ENCODE measurements around the gene RPRM. TPM values are rescaled to one million over a fixed set of nuclear protein-coding genes. Genes with fewer than 3 reads are reported as not detected.
"Not testable (repeated sequence)": the region's sequence is repeated elsewhere in the genome, so short reads cannot be mapped to it uniquely, and the experiment has no call there.

Gene RPRM
- total and polyA plus RNA-seq, 12 donors = 0.03 to 0.16 TPM; not detected in 10

DNA sequence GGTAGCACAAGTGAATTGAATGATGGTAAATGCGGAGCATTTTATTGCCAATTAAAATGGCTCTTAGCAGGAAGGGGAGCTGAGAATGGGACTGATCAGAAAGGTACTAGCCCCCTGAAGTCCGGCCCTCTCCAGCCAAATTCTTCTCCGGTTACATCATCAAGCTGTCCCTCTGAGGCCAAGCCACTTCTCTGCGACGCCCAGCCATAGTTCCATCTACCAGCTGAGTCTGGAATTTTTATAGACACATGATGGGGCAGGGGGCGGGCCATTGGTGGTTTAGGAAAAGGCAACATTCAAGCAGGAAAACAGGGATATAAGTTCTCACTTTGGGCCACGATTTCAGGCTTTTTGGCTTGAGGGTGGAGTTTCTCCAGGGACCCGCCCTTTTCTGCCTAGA, 22.7 kb downstream of the RPRM start:
- ATAC-seq (no peak), DNase-seq (no peak)
- intact Hi-C loops (cut with DNase I) = no loop called here
- H3K4me3 ChIP-seq = no peak overlapping the region
- no peaks in the 10 kb centered on the region for H3K36me3 ChIP-seq
- 73 to 76% methylated on average over 8 of the region's 8 CpGs for WGBS, 2 donors
- H3K4me1 ChIP-seq = no peaks in the 10 kb centered on the region
- H3K27me3 ChIP-seq = peaks cover 0 to 22% (median 0%) of the 10 kb centered on the region in 7 donors
- TF ChIP-seq, protein P1, sequence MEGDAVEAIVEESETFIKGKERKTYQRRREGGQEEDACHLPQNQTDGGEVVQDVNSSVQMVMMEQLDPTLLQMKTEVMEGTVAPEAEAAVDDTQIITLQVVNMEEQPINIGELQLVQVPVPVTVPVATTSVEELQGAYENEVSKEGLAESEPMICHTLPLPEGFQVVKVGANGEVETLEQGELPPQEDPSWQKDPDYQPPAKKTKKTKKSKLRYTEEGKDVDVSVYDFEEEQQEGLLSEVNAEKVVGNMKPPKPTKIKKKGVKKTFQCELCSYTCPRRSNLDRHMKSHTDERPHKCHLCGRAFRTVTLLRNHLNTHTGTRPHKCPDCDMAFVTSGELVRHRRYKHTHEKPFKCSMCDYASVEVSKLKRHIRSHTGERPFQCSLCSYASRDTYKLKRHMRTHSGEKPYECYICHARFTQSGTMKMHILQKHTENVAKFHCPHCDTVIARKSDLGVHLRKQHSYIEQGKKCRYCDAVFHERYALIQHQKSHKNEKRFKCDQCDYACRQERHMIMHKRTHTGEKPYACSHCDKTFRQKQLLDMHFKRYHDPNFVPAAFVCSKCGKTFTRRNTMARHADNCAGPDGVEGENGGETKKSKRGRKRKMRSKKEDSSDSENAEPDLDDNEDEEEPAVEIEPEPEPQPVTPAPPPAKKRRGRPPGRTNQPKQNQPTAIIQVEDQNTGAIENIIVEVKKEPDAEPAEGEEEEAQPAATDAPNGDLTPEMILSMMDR (IDR thresholded peaks at IDR 0.05) = no peak
- H3K9me3 ChIP-seq = peaks cover 0 to 3% (median 0%) of the 10 kb centered on the region in 11 donors
- no peak overlapping the region for H3K27ac ChIP-seq

DNA sequence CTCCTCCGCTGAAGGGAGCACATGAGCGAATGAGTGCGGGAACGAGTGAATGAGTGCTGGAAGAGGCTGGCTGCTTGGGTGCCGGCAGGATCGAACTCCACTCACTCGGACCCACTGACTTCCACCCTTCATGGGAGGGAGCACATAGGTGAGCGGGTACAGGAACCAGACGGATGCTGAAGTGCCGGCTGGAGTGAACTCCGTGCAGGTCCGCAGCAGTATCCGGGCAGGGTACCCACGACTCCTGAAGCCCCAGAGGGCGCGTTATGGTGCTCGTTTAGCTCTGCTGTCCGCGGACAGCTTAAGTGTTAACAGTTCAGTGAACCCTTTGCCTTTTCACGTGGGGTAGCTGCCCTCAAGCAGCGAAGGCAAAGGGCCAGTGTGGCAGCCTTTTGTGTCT, 23.2 kb downstream of the RPRM start:
- H3K27me3 ChIP-seq = peaks cover 0 to 18% (median 0%) of the 10 kb centered on the region in 7 donors
- H3K27ac ChIP-seq = no peak overlapping the region
- H3K4me3 ChIP-seq = no peak overlapping the region
- WGBS, 2 donors = 80% methylated on average over 21 of the region's 21 CpGs
- intact Hi-C loops (cut with DNase I) = no loop called here
- H3K9me3 ChIP-seq = peaks cover 0 to 3% (median 0%) of the 10 kb centered on the region in 11 donors
- no peak for DNase-seq
- ATAC-seq = no peak
- no peaks in the 10 kb centered on the region for H3K4me1 ChIP-seq
- no peaks in the 10 kb centered on the region for H3K36me3 ChIP-seq
- TF ChIP-seq, protein P1 (IDR thresholded peaks at IDR 0.05) = no peak

DNA sequence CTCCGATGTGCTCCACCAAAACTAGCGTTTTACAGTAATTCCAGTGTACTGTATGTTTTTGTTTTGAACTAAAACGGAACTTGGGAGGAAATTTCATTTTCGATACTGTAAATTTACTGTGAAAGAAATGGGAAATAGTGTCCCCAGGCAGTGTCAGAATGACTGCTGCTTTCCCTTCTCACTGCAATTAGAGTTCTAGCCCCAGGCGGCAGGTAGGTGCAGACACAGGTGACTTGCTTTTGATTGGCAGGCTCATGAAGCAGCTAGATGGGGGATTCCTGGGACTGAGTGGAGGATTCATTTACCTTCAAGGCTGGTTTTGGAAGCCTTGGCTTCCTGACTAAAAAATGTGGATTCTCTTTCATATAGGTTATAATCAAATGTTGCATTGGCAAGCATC, 27.0 kb downstream of the RPRM start:
- Histone ChIP-seq H3K27me3 (no peaks in the 10 kb centered on the region), H3K36me3 (no peaks in the 10 kb centered on the region), H3K27ac (no peak overlapping the region), H3K9me3 (peaks cover 0 to 8% (median 0%) of the 10 kb centered on the region in 11 donors), H3K4me3 (no peak overlapping the region), H3K4me1 (no peaks in the 10 kb centered on the region)
- ATAC-seq (no peak), DNase-seq (no peak)
- 82 to 88% methylated on average over 5 of the region's 5 CpGs for WGBS, 2 donors
- TF ChIP-seq, protein P1 (IDR thresholded peaks at IDR 0.05) = no peak
- intact Hi-C loops (cut with DNase I) = no loop called here

DNA sequence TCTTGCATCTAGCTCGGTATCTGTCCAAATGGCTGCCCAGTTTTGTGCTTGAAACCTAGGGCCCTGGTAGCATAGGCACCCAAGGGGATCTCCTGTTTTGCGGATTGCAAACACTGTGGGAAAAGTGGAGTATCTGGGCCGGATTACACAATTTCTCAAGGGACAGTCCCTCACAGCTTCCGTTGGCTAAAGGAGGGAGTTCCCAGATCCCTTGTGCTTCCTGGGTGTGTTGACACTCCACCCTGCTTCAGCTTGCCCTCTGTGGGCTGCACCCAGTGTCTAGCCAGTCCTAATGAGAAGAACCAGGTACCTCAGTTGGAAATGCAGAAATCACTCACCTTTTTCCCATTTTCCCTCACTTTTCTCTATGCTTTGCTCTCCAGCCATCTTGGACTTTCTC, 35.5 kb downstream of the RPRM start:
- intact Hi-C loops (cut with DNase I) = no loop called here
- no peak for DNase-seq
- no peak for ATAC-seq
- no peaks in the 10 kb centered on the region for H3K36me3 ChIP-seq
- no peak overlapping the region for H3K27ac ChIP-seq
- H3K9me3 ChIP-seq = peaks cover 0 to 23% (median 2%) of the 10 kb centered on the region in 11 donors
- 58 to 61% methylated on average over 4 of the region's 4 CpGs for WGBS, 2 donors
- no peaks in the 10 kb centered on the region for H3K27me3 ChIP-seq
- H3K4me1 ChIP-seq = no peaks in the 10 kb centered on the region
- no peak overlapping the region for H3K4me3 ChIP-seq
- TF ChIP-seq, protein P1 (IDR thresholded peaks at IDR 0.05) = no peak

DNA sequence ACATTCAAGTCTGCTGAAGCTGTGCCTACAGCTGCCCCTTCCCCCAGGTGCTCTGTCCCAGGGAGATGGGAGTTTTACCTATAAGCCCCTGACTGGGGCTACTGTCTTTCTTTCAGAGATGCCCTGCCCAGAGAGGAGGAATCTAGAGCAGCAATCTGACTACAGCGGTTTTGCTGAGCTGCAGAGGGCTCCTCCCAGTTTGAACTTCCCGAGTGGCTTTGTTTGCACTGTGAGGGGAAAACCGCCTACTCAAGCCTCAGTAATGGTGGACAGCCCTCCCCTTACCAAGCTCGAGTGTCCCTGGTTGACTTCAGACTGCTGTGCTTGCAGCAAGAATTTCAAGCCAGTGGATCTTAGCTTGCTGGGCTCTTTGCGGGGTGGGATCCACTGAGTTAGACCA, 35.9 kb downstream of the RPRM start:
- peaks cover 0 to 23% (median 2%) of the 10 kb centered on the region in 11 donors for H3K9me3 ChIP-seq
- ATAC-seq; intact Hi-C loops (cut with DNase I); H3K4me1 ChIP-seq; H3K36me3 ChIP-seq; DNase-seq; H3K27me3 ChIP-seq; H3K27ac ChIP-seq; H3K4me3 ChIP-seq: not testable (repeated sequence)
- 69 to 78% methylated on average over 5 of the region's 5 CpGs for WGBS, 2 donors

DNA sequence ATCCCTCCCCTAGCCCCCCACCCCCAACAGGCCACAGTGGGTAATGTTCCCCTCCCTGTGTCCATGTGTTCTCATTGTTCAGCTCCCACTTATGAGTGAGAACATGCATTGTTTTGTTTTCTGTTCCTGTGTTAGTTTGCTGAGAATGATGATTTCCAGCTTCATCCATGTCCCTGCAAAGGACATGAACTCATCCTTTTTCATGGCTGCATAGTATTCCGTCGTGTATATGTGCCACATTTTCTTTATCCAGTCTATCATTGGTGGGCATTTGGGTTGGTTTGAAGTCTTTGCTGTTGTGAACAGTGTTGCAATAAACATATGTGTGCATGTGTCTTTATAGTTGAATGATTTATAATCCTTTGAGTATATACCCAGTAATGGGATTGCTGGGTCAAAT, 38.5 kb downstream of the RPRM start:
- intact Hi-C loops (cut with DNase I); H3K36me3 ChIP-seq; DNase-seq; H3K4me1 ChIP-seq; H3K4me3 ChIP-seq; H3K27ac ChIP-seq; ATAC-seq; H3K27me3 ChIP-seq: not testable (repeated sequence)
- H3K9me3 ChIP-seq = peaks cover 0 to 23% (median 2%) of the 10 kb centered on the region in 11 donors
- 89 to 92% methylated on average over 2 of the region's 2 CpGs for WGBS, 2 donors

Measured in heart right ventricle (tissue), 16 donors.